Fibroblast of skin of left biceps (primary cell): Measurements from ENCODE around the gene MISFA.
"Not testable (repeated sequence)": the region's sequence is repeated elsewhere in the genome, so short reads cannot be mapped to it uniquely, and the experiment has no call there.

Experiments used
- DNase-seq, 2 experiments: peaks; one replicate each; pipeline ENCODE4 v3.0.0-alpha.2; 2013; ENCODE audit warnings: low read depth in 2 of 2

Gene MISFA

DNA sequence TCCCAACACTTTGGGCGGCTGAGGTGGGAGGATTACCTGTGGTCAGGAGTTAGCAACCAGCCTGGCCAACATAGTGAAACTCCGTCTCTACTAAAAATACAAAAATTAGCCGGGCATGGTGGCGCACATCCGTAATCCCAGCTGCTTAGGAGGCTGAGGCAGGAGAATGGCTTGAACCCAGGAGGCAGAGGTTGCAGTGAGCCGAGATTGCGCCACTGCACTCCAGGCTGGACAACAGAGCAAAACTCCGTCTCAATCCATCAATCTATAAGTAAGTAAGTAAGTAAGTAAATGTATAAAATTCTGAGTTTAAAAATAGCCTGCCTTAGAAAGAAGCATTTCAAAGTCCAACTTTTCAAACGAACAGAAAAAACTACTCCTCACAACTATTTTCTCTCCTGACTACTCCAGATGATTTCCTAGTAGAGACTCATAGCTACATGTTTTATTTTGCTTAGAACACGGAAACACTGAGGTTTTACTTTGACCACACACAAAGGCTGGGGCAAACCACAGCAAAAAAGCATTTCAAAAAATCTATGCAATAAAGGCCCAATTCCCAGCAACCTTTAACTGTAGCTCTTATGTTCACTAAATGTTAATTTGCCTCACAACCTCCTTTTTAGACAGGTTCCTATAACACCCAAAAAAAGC lies 18.2 kb downstream of the MISFA start:
- no peak for DNase-seq

DNA sequence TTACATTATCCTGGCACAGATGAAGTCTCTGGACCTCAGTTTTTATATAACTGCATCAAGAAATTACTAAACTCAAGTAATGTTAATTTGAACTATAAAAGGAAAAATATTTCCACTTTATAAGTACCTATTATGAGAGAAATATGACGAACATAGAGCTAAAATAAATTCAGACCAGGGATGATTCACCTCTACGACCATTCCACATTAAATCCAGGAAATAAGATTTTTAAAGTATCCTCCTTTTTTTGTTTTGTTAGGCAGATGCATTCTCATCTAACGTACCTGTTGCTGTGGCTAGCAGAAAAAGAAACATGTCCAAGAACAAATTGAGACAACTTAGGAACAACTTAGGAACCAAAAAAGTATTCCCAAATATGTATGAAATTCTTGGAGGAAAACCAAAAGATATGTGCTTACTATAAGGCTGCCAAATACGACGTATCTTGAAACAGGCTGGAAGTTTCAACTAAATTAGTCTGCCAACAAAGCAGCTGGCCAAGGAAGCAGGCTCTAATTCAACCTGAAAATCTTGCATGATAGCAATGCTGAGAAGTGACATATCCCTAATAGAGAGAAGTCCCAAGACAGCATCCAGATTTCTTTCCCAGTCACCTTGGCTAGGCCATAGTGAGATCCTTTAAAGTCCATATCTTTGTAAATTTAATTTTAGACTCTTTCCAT lies 18.9 kb downstream of the MISFA start:
- DNase-seq: peak in 1 of 2 experiments; percentile 14

DNA sequence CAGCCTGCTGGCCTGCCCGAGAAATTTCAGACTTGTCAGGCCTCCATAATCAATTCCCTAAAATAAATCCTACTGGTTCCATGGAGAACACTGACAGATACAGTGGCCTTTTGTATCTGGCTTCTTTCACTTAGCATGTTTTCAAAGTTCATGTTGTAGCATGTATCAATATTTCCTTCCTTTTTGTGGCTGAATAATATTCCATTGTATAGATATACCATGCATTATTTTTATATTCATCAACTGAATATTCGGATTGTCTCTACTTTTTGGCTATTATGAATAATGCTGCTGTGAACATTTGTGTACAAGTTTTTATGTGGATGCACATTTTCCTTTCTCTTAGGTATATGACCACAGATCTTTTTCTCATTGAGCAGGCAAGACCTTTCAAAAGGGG lies 24.1 kb downstream of the MISFA start:
- no peak for DNase-seq

DNA sequence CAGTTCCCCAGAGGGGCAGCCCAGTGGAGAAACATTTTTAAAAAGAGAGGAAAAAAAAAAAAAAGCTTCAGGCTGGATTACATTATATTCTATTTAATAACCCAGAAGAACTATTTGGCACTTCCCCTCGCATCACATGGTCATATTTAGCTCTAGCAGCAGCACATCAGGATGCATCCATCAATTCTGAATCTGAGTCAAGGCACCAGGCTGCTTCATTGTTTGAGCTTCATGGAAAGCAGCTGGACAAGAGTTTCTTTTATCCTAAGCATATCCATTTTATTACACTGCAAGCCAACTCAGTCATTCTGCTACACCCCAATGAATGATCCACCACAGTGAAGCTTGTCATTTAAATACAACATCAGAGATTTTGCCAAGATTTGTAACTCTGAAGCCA lies 24.6 kb downstream of the MISFA start:
- no peak for DNase-seq

DNA sequence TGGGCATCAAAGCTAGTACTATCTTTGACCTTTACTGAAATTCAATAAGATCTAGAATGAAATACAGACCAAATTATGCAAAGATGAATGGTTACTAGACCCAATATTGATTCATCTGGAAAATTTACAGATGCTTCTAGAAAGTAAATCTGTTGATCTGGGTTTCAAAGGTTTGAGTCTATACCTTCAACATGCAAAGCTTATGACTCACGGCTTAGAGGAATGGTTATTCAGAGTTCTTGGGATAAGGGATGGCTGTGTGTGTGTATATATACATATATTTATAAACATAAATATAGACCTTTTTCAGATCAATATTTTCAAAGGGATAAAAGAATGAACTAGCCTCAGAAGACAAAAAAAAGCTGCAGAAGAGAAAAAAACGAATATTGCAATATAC lies 33.3 kb downstream of the MISFA start:
- no peak for DNase-seq

DNA sequence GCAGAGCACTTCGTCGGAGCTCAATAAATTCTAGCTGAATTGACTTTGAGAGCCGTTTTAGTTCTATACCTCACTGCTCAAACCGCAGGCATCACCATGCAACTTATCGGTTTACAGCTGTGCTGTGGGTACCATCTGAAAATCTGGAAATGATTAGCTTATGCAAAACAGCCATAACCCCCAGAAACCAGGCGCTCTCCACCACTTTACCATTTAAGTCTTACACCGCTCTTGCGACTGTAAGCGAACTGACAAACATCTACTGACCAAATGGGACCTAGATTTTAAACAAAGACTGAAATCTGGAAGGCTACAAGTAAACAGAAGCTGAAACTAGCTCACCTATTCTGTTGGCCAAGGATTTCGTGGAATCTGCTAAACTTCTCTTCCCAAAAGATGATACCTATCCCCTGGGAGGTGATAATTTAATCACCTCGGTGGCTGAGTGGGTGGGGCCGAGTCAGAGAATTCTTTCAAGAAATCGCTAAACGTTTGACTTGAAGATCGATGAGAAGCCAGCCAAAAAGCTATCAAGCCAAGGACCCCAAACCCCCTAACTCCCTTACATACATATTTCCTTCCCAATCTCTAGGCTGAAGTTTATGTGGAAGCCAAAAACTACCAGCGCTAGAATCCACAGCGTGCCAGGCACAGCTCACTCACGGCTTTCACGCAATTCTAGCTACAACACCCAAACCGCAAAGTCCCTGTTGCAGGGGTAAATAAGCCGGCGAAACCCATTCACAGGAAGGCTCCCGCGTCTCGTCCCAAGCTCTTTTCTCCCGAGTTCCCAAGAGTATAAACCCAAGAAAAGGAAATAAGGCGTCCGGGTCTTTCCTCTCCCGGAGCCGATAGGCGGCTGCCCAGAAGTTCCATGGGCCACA lies 33.9 kb downstream of the MISFA start:
- peak in 1 of 2 experiments; percentile 22 for DNase-seq

DNA sequence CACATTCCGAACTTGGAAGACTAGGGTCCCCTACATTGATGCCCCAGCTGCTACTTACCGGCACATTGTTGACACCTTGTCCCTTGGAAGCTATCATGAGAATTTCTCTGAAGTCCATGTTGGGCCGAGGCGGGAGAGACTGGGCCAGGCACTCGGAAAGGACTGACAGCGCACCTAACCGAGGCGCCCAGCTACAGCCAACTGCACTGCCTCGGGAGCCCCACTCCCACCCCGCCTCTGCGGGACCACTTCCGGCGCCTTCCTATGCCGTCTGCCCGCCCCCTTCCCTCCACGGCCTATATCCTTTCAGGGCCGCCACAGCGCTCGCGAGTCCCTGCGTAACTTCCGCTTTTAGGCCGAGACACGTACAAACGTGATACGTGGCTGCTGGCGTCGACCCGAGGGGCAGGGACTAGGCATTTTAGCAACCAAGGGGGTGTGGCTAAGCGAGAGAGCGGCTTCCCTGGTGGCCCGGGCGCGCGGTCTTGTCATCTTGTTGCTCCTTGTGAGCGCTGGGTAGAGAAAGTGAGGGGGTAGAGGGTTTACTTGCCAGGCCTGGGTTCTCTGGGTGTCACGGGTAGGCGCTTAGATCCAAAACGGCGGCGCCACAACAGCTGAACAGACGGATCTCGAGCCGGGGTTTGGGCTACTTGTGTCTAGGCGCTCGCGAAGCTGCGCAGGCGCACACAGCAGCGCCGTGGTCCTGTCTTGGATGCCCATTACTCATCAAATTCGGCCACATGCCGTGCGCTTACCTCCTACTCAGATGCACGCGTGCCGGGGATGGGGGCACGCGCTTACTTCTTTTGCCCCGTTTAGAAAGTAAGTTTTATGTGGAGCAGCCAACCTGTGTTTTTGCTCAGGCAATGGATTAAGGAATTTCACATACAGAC lies 34.8 kb downstream of the MISFA start, which contains the start of gene SPTY2D1:
SPTY2D1 (minus strand) TSS at position 203 of the 893 bp plus-strand sequence; CDS start at position 118, 85 bp downstream.
- peak; percentile 98 for DNase-seq

DNA sequence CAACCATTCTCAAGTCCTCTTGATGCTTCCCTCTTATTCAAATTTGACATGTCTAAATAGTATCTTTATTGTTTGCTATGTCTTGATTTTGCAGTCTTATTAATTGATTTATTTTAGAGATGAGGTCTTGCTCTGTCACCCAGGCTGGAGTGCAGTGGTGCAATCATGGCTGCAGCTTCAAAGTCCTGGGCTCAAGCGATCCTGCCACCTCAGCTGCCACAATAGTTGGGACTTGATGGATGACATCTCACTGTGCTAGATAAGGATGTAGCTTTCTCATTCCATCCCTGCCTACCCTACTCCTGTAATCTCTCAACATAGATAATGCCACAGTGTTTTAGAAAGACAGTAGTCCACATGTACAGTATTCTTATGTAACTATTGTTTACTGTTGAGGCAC lies 42.1 kb downstream of the MISFA start:
- DNase-seq: no peak

DNA sequence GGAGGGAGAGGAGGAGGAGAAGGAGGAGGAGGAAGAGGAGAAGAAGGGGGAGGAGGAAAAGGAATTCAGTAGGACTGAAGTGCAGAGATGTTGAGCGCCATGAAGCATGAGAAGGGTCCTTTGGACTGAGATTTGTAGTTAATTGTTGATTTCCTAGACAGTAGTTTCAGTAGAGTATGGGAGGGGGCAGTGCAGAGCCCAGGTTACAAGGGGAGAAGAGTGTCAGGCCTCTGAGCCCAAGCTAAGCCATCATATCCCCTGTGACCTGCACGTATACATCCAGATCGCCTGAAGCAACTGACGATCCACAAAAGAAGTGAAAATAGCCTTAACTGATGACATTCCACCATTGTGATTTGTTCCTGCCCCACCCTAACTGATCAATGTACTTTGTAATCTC lies 43.4 kb downstream of the MISFA start:
- not testable (repeated sequence) for DNase-seq

DNA sequence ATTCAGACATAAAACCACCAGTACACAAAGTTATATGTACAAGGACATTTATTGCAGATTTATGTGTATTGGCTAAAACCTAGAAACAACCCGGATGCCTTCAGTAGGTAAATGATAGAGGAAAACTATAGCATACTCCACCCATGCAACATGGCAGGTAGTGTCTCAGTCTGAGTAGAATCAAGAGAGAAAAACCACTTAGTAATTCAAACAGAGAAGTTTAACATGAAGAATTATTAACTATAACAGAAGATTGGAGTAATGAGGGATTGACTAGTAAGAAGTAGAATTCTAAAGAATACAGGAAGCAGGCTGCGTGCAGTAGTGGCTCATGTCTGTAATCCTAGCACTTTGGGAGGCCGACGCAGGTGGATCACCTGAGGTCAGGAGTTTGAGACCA lies 50.8 kb downstream of the MISFA start:
- DNase-seq: no peak

DNA sequence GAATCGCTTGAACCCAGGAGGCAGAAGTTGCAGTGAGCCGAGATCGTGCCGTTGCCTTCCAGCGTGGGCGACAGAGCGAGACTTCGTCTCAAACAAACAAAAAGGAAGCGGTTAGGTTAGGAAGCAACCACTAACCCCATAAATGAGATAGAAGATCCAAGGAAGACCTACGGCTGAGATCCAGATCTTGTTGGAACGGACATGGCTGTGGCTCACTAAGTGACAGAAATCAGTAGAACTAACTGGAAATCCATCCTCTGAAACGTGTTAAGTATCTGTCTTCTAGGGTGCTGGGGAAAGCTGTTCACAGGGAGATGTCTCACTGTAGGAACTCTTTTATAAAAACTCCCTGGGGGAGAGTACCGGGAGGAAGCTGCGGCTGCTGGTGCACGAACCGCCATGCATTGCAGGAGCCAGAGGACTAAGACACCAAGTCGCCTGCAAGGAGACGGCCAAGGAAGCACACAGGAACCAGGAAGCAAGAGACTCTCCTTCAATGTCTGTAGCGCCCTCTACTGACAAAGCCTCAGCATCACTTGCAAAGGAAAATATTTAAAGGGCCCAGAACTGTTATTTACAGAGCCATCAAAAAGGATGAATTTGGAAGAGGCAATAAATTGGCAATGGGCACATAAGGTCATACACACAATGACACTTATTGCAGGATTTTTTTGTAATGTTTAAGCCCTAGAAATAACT lies 51.4 kb downstream of the MISFA start:
- peak; percentile 15 to 22 for DNase-seq
